ENCODE measurements around the gene OSGEP.

Gene OSGEP

DNA sequence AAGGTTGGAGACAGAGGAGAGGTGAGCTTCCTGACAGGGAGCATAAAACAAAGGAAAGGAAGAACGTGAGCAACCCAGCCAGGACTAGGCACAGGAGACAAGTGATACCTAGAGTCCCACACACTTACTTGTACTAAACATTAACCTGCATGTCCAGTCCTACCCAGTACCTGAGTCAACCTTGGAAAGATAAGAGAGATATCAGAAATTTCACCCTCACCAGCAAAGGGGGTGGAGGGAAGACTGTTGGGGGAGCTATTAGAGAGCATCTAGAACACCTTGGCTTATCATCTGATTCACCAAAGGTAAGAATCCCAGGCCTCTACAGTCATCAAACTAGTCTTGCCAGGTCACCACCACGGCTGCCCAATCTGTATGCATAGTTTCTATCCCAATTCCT is 29.8 kb downstream of the OSGEP start:
- Histone ChIP-seq H3K4me3 (ENCODE audit: low read depth, low read length) (no peak overlapping the region), H3K27me3 (replicated peaks) (no peaks in the 10 kb centered on the region), H3K36me3 (replicated peaks) (no peaks in the 10 kb centered on the region), H3K27ac (no peak overlapping the region)
- no peak for DNase-seq
- in situ Hi-C loops (cut with HindIII; ENCODE audit: low pct_ligation_motif_present, low sequenced_read_pairs): no loop called here
- TF ChIP-seq, protein P1, sequence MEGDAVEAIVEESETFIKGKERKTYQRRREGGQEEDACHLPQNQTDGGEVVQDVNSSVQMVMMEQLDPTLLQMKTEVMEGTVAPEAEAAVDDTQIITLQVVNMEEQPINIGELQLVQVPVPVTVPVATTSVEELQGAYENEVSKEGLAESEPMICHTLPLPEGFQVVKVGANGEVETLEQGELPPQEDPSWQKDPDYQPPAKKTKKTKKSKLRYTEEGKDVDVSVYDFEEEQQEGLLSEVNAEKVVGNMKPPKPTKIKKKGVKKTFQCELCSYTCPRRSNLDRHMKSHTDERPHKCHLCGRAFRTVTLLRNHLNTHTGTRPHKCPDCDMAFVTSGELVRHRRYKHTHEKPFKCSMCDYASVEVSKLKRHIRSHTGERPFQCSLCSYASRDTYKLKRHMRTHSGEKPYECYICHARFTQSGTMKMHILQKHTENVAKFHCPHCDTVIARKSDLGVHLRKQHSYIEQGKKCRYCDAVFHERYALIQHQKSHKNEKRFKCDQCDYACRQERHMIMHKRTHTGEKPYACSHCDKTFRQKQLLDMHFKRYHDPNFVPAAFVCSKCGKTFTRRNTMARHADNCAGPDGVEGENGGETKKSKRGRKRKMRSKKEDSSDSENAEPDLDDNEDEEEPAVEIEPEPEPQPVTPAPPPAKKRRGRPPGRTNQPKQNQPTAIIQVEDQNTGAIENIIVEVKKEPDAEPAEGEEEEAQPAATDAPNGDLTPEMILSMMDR (IDR thresholded peaks at IDR 0.05; ENCODE audit: low read depth, low read length, missing control alignments): no peak

- Histone ChIP-seq H3K27me3 (replicated peaks) (no peaks in the 10 kb centered on the region), H3K27ac (no peak overlapping the region), H3K4me3 (ENCODE audit: low read depth, low read length) (no peak overlapping the region), H3K36me3 (replicated peaks) (no peaks in the 10 kb centered on the region)
- no peak for DNase-seq
- TF ChIP-seq, protein P1 (IDR thresholded peaks at IDR 0.05; ENCODE audit: low read depth, low read length, missing control alignments): no peak
- in situ Hi-C loops (cut with HindIII; ENCODE audit: low pct_ligation_motif_present, low sequenced_read_pairs): no loop called here
Observed at GRCh38 chr14:20422886-20423285, 31.7 kb downstream of the OSGEP start.

GRCh38 chr14:20421267-20421666 is 33.3 kb downstream of the OSGEP start:
- in situ Hi-C loops (cut with HindIII; ENCODE audit: low pct_ligation_motif_present, low sequenced_read_pairs): no loop called here
- no peak for DNase-seq
- TF ChIP-seq, protein P1 (IDR thresholded peaks at IDR 0.05; ENCODE audit: low read depth, low read length, missing control alignments): no peak
- no peak overlapping the region for H3K27ac ChIP-seq
- no peaks in the 10 kb centered on the region for H3K27me3 ChIP-seq (replicated peaks)
- no peak overlapping the region for H3K4me3 ChIP-seq (ENCODE audit: low read depth, low read length)
- H3K36me3 ChIP-seq (replicated peaks): no peaks in the 10 kb centered on the region

- Histone ChIP-seq H3K36me3 (replicated peaks) (no peaks in the 10 kb centered on the region), H3K27me3 (replicated peaks) (no peaks in the 10 kb centered on the region), H3K4me3 (ENCODE audit: low read depth, low read length) (no peak overlapping the region), H3K27ac (no peak overlapping the region)
- in situ Hi-C loops (cut with HindIII; ENCODE audit: low pct_ligation_motif_present, low sequenced_read_pairs): no loop called here
- TF ChIP-seq, protein P1 (IDR thresholded peaks at IDR 0.05; ENCODE audit: low read depth, low read length, missing control alignments): no peak
- no peak for DNase-seq
Observed at GRCh38 chr14:20419419-20419818, 35.2 kb downstream of the OSGEP start.

- Histone ChIP-seq H3K4me3 (ENCODE audit: low read depth, low read length) (no peak overlapping the region), H3K36me3 (replicated peaks) (no peaks in the 10 kb centered on the region), H3K27me3 (replicated peaks) (no peaks in the 10 kb centered on the region), H3K27ac (no peak overlapping the region)
- DNase-seq: no peak
- TF ChIP-seq, protein P1 (IDR thresholded peaks at IDR 0.05; ENCODE audit: low read depth, low read length, missing control alignments): no peak
- in situ Hi-C loops (cut with HindIII; ENCODE audit: low pct_ligation_motif_present, low sequenced_read_pairs): no loop called here
Observed at GRCh38 chr14:20418501-20418909, 36.1 kb downstream of the OSGEP start.

Measured in brain microvascular endothelial cell (primary cell).